ENCODE data around the gene SHTN1. TPM values are rescaled to one million over a fixed set of nuclear protein-coding genes. Genes with fewer than 3 reads are reported as not detected.

SHTN1 gene
- total RNA-seq (2014; rRNA removed; shearing (Covaris generic)) (6.7 and 8.8 TPM in 2 replicates), polyA plus RNA-seq (2016; fragmentation: Nextera tagmentation; extraction: Ambion mirVana) (6.7 and 8.0 TPM in 2 replicates)
- long read RNA-seq, full-length matches to known transcripts = 3 of 7 reads
- long read RNA-seq, partial matches to known transcripts = 2 of 7 reads
- long read RNA-seq, other reads (novel, unspliced or antisense) = 2 of 7 reads

- peak; percentile 72 for DNase-seq (ENCODE audit: low spot score)
Observed at GRCh38 chr10:117005026-117005526, at the start of gene SHTN1. Gene SHTN1 (minus strand): TSS chr10:117005187. CDS start chr10:117005079, 108 bp downstream.

GRCh38 chr10:117053482-117053881 lies 48.5 kb upstream of the SHTN1 start:
- no peaks in the 10 kb centered on the region for H3K27me3 ChIP-seq (ENCODE audit: insufficient read depth)
- H3K79me2 ChIP-seq (replicated peaks; ENCODE audit: insufficient read depth) = no peaks in the 10 kb centered on the region
- peaks cover 3% of the 10 kb centered on the region for H3K27me3 Mint-ChIP-seq (ENCODE audit: insufficient read depth, low read depth, poor library complexity)
- H3K4me1 Mint-ChIP-seq = no peaks in the 10 kb centered on the region
- ATAC-seq = no peak
- no peak overlapping the region for H3K27ac ChIP-seq (ENCODE audit: low read depth)
- H3K4me1 ChIP-seq (ENCODE audit: insufficient read depth) = no peaks in the 10 kb centered on the region
- no peak for DNase-seq (ENCODE audit: low spot score)
- H3K4me2 ChIP-seq = no peak overlapping the region
- no peaks in the 10 kb centered on the region for H3K36me3 ChIP-seq (ENCODE audit: insufficient read depth)
- no peak overlapping the region for H3K27ac Mint-ChIP-seq
- no peak overlapping the region for H2AFZ ChIP-seq
- H3K9me3 Mint-ChIP-seq = no peaks in the 10 kb centered on the region; the same call in 2 of the 3 replicates
- TF ChIP-seq ZNF331 (CRISPR knock-in tag; IDR thresholded peaks at IDR 0.05; ENCODE audit: low read depth) (no peak), EZH2phosphoT487 (IDR thresholded peaks at IDR 0.05; ENCODE audit: unreplicated experiment) (no peak), STAT1 (IDR thresholded peaks at IDR 0.05; ENCODE audit: unreplicated experiment) (no peak)
- no peak overlapping the region for H3K4me3 ChIP-seq
- no peak overlapping the region for H3K4me3 Mint-ChIP-seq
- no peaks in the 10 kb centered on the region for H3K36me3 Mint-ChIP-seq (ENCODE audit: low read depth)
- no peaks in the 10 kb centered on the region for H3F3A ChIP-seq (replicated peaks; ENCODE audit: low read depth)
- no peaks in the 10 kb centered on the region for H3K9me2 ChIP-seq (ENCODE audit: insufficient read depth)
- no peaks in the 10 kb centered on the region for H4K20me1 ChIP-seq (replicated peaks; ENCODE audit: insufficient read depth)

More at GRCh38 chr10:117005026-117005526, at the start of gene SHTN1:
- peak; percentile 86 for ATAC-seq
- peak within 1 kb of the TSS; percentile 90 for H3K4me2 ChIP-seq
- Mint-ChIP-seq H3K27me3 (ENCODE audit: insufficient read depth, low read depth, poor library complexity) (peaks cover 16% of the 10 kb centered on the region), H3K4me3 (peak within 1 kb of the TSS; percentile 86), H3K36me3 (ENCODE audit: low read depth) (no peaks in the 10 kb centered on the region), H3K4me1 (peaks cover 11% of the 10 kb centered on the region; the same call in 2 of the 3 replicates), H3K27ac (no peak within 1 kb of the TSS), H3K9me3 (no peaks in the 10 kb centered on the region)
- H3F3A ChIP-seq (replicated peaks; ENCODE audit: low read depth) = no peaks in the 10 kb centered on the region
- peaks cover 22% of the 10 kb centered on the region for H3K27me3 ChIP-seq (ENCODE audit: insufficient read depth)
- H3K27ac ChIP-seq (ENCODE audit: low read depth) = no peak within 1 kb of the TSS
- no peaks in the 10 kb centered on the region for H3K79me2 ChIP-seq (replicated peaks; ENCODE audit: insufficient read depth)
- no peaks in the 10 kb centered on the region for H3K36me3 ChIP-seq (ENCODE audit: insufficient read depth)
- peak within 1 kb of the TSS; percentile 90 for H3K4me3 ChIP-seq
- H4K20me1 ChIP-seq (replicated peaks; ENCODE audit: insufficient read depth) = no peaks in the 10 kb centered on the region; the same call in 1 of the 2 replicates
- H3K4me1 ChIP-seq (ENCODE audit: insufficient read depth) = no peaks in the 10 kb centered on the region
- H2AFZ ChIP-seq = peak within 1 kb of the TSS; percentile 96
- H3K9me2 ChIP-seq (ENCODE audit: insufficient read depth) = no peaks in the 10 kb centered on the region
- TF ChIP-seq ZNF114 (CRISPR knock-in tag; IDR thresholded peaks at IDR 0.05) (no peak), STAT1 (IDR thresholded peaks at IDR 0.05; ENCODE audit: unreplicated experiment) (no peak), EZH2phosphoT487 (IDR thresholded peaks at IDR 0.05; ENCODE audit: unreplicated experiment) (no peak), NANOG (IDR thresholded peaks at IDR 0.05; ENCODE audit: borderline replicate concordance) (no peak), ETS1 (IDR thresholded peaks at IDR 0.05) (no peak), POLR2AphosphoS5 (IDR thresholded peaks at IDR 0.05; ENCODE audit: low read depth) (no peak; the same call in 1 of the 2 replicates), CTCF (conservative IDR thresholded peaks at IDR 0.05; ENCODE audit: low read depth in 2 of 2) (no peak)
